SKM-1 treated with dmso at 0.1 percent for 144 hours (cell line): ENCODE measurements around the gene SLC12A9.
"Not testable (repeated sequence)": the region's sequence is repeated elsewhere in the genome, so short reads cannot be mapped to it uniquely, and the experiment has no call there.

Experiments
- DNase-seq: peaks from one replicate; lab custom pipeline; 2025; ENCODE audit not compliant: unreplicated experiment; lab: John Stamatoyannopoulos, UW

Gene SLC12A9

GRCh38 chr7:100825751-100826513 lies 26.6 kb upstream of the SLC12A9 start:
- no peak for DNase-seq

GRCh38 chr7:100826514-100827329 lies 25.8 kb upstream of the SLC12A9 start:
- no peak for DNase-seq

GRCh38 chr7:100827330-100828226 lies 24.9 kb upstream of the SLC12A9 start, which contains the start of gene EPHB4:
Gene EPHB4 (minus strand): TSS chr7:100827523. CDS start chr7:100827030, 493 bp downstream.
- DNase-seq, result peak; percentile 17

GRCh38 chr7:100829150-100829716 lies 23.3 kb upstream of the SLC12A9 start:
- DNase-seq, result no peak

GRCh38 chr7:100830396-100830795 lies 22.1 kb upstream of the SLC12A9 start:
- DNase-seq, result no peak

GRCh38 chr7:100832281-100832633 lies 20.3 kb upstream of the SLC12A9 start:
- DNase-seq, result no peak

GRCh38 chr7:100835903-100836811 lies 16.4 kb upstream of the SLC12A9 start:
- no peak for DNase-seq

GRCh38 chr7:100836812-100837098 lies 15.8 kb upstream of the SLC12A9 start:
- no peak for DNase-seq

- DNase-seq, result no peak
Observed at GRCh38 chr7:100837099-100837836, 15.2 kb upstream of the SLC12A9 start.

- no peak for DNase-seq
Observed at GRCh38 chr7:100839361-100839760, 13.2 kb upstream of the SLC12A9 start.

- no peak for DNase-seq
Observed at GRCh38 chr7:100840470-100841100, 11.9 kb upstream of the SLC12A9 start.

- no peak for DNase-seq
Observed at GRCh38 chr7:100847360-100847759, 5.2 kb upstream of the SLC12A9 start.

- no peak for DNase-seq
Observed at GRCh38 chr7:100854146-100854895, 1.8 kb downstream of the SLC12A9 start.

- DNase-seq, result not testable (repeated sequence)
Observed at GRCh38 chr7:100854899-100855298, 2.4 kb downstream of the SLC12A9 start.

- no peak for DNase-seq
Observed at GRCh38 chr7:100855515-100855914, 3.0 kb downstream of the SLC12A9 start.

- no peak for DNase-seq
Observed at GRCh38 chr7:100856871-100857282, 4.4 kb downstream of the SLC12A9 start.

- no peak for DNase-seq
Observed at GRCh38 chr7:100859856-100860255, 7.3 kb downstream of the SLC12A9 start.
